GM08714 (cell line): Measurements from ENCODE around the gene RHCG.

ENCODE experiments used
- H3K4me3 ChIP-seq: fragments of 200-500 bp; sonication (Bioruptor generic); 2 replicates; pipeline ENCODE4 v1.5.1; 2014; ENCODE audit warnings: mild to moderate bottlenecking, low read length, inconsistent platforms
- ZNF274 ChIP-seq: IDR thresholded peaks from 2 replicates; pipeline ENCODE4 v1.6.1; 2012; ENCODE audit warnings: mild to moderate bottlenecking, low read depth, low read length

RHCG gene

DNA sequence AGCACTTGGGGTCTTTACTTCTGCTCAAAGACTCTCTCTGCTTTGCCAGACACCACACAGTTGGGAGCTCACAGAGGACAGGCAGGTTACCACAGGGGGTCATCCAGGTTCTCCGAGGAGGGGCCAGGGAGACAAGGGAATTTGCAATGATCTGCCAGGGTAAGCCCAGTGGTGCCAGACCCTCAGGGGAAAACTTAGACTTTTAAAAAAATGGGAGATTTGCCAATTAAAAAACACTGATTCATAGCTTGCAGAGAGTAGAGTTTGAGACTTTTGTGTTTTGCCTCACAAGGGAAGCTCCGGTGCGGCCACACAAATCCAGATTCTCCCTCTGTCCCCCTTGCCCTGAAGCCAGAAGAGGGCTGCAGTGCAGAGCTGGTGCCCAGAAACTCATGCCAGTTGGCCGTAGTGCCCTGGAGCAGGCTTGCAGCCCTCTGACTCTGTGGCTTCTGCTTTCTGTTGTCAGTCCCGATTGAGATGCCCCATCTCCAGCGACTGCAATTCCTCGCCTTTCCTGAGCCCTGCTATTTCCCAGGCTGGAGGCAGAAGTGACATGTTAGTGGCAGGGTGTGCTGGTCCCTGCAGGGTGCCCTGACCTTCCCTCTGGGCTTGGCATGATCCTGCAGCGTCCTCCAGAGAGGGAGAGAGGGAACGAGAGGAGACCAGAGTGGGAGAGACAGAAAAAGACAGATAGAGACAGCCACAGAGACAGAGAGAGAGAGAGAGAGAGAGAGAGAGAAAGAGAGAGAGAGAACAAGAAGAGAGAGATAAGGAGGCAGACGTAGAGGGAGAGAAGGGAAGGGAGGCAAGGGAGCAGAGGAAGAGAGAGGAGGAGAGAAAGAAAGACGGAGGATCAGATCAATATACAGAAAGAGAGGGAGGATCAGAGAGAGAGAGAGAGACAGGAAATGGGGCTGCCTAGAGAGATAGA lies 46.0 kb downstream of the RHCG start:
- H3K4me3 ChIP-seq = no peak overlapping the region
- TF ChIP-seq ZNF274 = no peak

DNA sequence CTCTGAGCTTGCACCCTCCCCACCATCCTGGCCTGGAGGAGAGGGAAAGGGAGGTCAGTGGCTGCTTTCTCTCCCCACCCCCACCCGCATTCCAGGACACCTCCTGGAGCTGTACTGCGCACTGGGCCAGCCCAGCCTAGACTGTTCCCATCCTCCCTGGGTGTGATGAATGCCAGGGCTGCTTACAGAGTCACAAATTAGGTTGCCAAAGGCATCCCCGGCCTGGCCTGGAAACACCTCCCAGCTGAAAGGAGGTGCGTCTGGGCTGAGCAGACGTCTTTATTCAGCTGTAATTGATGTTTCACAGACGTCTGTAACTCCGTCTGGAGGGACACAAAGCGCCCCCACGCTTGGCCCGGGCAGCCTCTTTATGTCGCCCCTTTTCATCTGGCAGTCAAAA lies 47.6 kb downstream of the RHCG start:
- no peak for TF ChIP-seq ZNF274

DNA sequence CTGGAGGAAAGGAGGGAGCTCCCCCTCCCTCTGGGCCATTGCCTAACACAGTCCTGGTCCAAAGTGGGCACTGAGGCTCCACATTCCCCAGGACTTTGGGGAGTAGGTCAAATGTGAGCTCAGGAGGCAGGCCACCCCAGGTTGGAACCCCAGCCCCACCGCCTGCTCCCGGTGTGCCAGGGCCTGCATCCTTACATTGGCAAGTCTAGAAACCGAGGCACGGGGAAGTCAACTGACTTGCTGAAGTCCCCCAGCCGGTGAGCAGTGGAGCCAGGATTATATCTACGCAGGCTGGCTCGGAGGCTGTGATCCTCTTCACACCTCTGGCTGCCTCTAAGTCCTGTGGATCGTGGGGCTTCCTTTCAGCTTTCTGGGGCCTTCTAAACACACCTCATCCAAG lies 48.7 kb downstream of the RHCG start:
- no peak overlapping the region for H3K4me3 ChIP-seq
- no peak for TF ChIP-seq ZNF274

More for the DNA sequence above, 47.6 kb downstream of the RHCG start:
- no peak overlapping the region for H3K4me3 ChIP-seq

DNA sequence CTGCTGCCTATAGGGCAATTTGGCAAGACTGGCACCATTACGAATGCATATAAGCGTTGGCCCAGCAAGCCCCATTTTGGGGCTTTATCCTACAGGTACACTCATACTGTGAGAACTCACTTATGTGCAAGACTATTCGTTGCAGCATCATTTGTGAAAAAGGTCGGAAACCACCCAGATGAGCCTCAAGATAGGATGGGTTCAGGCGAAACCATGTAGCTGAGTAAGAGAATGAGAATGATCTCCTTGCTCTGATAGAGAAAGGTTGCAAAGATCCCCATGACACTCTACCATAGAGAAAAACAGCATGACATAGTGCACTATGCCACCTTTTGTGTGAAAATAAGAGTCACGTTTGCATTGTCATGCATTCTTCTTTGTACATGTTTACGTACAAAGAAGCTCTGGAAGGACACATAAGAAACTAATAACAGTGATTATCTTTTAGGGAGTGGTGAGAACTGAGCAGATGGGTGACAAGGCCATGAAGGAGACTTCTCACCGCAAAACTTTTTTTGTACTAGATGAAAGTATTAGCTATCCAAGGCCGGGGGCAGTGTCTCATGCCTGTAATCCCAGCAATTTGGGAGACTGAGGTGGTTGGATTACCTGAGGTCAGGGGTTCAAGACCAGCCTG lies 50.0 kb downstream of the RHCG start:
- H3K4me3 ChIP-seq = no peak overlapping the region
- TF ChIP-seq ZNF274 = no peak

DNA sequence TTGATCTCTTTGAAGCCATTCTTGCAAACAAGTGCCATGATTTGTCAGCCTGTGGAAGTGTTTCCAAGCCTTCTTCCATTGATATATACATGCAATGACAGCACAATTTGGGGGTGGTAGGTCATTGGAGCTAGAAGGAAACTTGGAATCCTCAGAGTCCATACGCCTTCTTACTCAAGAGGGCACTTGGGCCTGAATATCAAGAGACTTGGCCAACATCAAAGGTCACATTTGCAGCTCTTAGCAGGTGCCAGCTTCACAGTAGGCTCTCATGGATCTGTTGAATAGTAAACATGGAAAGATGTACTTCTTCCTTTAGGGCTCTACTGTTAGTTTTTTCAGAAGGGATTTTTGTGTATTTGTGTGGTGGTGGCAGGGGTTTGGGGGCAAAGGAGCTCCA lies 50.9 kb downstream of the RHCG start:
- no peak overlapping the region for H3K4me3 ChIP-seq
- TF ChIP-seq ZNF274 = no peak

DNA sequence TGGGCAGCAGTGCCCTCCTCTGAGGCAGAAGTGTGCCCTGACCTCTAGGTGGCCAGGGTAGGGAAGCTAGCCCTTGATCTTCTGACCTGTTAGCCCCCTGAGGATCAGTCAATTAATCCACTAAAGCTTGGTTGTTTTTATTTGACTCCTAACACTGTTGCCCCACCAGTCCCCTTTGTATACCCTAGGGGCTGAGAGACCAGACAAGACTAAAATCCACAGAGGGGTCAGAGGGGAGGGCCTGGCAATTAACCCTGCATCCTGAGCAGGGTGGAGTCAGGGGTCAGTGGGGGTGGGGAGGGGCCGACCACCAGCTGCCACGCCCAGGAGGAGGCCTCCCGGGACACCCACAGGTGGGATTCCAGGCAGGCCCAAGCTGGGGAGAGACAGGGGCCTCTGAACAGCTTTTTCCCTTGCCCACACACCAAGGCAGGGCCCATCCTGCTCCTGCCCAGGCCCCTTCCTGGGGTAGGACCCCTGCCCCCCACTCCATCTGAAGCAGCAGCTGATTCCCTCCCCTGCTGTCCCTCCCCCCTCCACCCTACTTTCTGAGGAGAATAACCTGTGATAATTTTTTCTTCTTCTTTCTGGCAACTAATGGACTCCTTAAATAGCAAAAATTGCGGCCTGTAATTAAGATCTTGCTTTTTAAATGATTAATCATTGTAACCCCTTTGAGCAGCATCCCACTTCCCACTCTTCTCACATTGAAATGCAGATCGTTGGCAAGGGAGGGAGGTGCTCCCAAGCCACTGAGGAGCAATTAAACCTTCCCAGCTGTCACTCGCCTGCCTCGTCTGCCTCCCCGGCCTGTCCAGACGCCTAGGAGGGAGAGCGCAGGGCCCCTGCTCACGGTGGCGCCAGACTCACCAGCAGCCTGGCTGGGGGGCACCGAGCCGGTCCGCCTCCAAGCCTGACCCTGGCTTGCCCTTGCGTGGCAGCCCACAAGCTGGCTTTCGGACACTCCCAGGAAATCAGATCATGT lies 51.9 kb downstream of the RHCG start:
- no peak for TF ChIP-seq ZNF274
- no peak overlapping the region for H3K4me3 ChIP-seq

DNA sequence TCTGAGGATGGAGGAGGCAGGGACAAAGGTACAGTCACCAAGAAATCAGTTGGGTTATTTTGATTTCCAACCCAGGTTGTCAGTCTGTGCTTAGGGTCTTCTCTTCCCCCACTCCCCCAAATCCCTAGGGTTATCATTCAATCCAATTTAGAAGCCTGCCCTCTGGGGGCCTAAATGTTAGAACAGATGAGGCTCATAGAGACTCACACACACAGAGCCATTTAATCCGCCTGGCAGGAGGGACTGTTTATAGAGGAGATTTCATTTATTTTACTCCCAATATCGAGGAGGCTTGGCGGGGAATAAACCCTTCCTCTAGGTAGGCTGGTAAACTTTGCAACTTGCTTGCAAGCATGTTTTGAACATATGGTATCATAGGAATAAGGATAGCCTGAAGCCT lies 52.8 kb downstream of the RHCG start:
- H3K4me3 ChIP-seq = no peak overlapping the region
- TF ChIP-seq ZNF274 = no peak

DNA sequence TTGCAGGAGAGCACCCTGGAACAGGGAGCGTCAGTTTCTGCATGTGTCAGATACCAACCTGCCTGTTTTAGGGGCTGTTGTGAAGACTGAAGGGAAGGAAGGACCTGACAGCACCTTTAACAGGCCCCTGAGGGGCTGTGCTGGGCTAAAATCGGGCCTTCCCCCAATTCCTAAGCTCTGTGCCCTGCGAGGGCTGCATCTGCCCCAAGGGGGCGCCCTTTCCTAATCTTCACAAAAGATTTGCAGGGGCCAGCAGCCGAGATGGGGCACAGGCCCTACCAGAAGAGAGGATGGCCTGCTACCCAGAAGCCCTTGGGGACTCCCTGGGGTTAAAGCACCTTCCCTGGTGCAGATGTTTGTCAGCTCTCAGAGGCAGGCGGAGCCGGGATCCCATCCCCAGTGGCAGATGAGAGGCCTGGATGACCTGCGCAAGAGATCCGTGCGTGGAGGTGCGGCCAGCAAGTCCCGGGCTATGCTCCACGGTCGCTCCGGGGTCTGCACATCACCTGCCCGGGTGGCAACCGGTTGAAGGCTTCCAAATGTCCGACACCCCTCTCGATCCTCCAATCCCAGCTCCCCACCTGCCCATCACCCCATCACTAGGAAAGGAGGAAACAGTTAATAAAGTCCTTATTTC lies 53.6 kb downstream of the RHCG start:
- TF ChIP-seq ZNF274 = no peak
- no peak overlapping the region for H3K4me3 ChIP-seq

DNA sequence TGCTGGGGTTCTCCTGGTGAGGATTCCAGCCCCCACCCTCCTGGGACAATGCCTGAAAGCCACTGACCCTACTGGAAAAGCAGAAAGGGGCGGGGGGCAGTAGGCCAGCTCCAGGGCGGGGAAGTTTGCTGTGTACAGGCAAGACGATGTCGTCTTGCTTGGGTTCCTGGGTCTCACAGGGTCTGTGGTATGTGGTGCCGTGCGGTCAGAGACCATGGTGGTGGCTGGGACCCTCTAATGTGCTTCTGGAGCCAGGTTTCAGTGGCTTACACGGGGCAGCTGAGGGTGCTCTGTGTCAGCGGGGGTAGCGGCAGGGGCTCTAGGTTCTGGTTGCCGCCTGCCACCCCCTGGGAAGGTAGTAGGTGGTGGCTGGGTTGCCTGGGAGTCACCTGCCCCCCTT lies 54.2 kb downstream of the RHCG start:
- H3K4me3 ChIP-seq = no peak overlapping the region; the same call in 1 of the 2 replicates
- TF ChIP-seq ZNF274 = no peak

DNA sequence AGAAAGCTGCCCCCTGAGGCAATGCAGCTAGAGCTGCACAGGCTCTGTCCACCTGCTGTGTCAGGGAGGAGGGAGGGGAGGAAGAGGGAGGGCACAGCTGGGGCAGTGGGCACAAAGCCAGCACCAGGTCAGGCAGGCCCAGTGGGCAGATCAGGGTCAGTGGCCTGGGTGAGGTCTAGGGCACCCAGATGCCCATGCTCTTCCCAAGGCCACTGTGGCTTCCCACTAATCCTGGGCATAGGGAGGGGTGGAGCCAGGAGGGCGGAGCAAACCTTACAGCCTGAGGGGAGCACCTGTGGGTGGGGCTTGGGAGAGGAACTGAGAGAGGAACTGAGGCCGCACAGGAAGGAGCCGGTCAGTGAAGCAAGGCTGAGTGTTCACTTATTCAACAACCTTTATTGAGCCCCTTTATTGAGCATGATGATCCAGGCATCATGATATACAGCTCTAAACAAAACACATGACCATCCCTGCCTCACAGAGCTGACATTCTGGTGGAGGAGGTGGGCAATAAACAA lies 55.0 kb downstream of the RHCG start:
- no peak for TF ChIP-seq ZNF274
- no peak overlapping the region; the same call in 1 of the 2 replicates for H3K4me3 ChIP-seq

DNA sequence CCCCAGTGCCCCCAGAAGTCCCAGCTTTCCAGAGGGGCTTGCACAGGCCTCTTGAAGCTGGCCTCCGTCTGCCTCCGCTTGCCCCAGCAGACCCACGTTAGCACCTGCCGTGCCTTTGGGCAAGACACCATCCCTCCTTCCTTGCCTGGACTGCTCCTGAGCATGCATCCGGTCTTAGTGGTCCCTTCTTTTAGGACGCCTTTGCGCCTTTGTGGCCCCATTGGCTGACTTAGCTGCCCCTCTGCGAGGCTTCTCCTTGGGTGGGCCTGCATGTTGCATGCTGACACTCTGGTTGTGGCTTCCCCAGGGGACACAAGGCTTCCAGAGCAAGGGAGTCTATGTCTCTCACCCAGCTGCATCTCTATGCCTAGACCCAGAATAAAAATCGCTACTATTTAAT lies 56.6 kb downstream of the RHCG start:
- no peak overlapping the region for H3K4me3 ChIP-seq
- TF ChIP-seq ZNF274 = no peak

DNA sequence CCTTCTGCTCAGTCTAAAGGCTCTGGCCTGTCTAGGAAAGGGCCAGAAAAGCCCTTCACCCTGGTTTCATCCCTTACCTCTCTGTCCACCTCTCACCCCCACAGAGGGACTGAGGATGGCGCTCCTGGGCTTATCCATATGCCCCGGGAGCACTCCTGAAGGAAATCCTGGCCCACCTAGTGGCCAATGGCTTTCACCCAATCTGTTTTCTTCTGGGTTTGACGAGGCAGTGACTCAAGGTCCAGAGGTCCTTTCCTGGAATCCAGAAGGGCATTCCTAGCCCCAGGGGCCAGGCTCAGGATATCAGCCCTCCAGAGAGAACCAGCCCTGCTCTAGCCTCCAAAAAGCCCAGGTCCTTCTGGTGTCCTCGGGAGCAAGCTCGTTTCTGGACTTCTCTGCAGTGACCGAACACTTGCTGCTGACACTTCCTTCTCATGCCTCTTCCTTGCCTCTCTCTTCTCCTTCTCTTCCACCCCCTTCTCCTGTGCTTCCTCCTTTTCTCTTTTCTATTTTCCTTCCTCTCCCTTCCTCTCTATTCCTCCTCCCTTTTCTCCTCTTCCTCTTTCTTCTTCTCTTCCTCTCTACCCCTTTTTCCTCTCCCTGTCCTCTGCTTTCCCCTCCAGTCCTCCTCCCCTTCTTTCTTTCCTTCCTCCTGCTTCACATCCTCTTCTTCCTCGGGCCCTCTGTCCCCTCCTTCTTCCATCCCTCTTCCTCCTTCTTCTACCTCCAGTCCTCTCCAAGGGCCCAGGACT lies 59.6 kb downstream of the RHCG start:
- TF ChIP-seq ZNF274 = no peak
- H3K4me3 ChIP-seq = no peak overlapping the region

DNA sequence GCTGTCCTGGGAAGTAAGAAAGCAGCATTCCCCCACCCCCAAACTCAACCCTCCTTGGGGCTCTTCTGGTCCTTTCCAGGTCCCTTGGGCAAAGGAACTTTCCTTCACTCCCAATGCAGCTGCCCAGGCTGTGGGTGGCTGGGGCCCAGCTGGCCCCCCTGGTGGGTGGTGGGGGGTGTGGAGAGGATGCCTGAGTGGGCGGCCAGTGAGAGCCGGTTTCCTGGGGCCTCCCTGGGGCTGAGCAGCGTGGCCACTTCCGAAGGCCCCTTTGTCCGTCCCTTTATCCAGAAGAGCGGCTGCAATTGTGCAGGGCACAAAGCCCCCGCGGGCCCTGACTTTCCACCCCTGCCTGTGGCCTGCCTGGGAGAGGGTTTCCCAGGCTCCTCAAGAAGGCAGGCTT lies 61.0 kb downstream of the RHCG start:
- no peak for TF ChIP-seq ZNF274

DNA sequence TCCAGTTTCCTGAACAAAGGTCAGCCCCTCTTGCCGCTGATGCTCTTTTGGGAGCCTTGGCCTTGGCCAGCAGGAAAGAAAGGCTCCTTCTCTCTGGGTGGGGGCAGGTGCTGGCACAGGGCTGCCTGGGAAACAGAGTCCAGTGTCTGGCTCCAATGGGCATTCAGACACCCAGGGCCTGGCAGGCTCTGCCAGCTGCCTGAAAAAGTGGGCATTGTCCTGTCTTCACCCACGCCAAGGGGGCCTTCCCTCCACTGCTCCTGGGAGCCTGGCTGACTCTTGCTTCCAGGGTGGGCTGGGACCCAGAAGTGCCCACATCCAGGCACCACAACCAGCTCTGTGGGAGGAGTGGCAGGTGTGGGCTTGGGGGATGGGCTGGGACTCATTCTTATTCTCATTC lies 62.7 kb downstream of the RHCG start:
- no peak overlapping the region for H3K4me3 ChIP-seq
- no peak for TF ChIP-seq ZNF274

More for the DNA sequence above, 61.0 kb downstream of the RHCG start:
- no peak overlapping the region for H3K4me3 ChIP-seq
